ENCODE results near the gene VAPA. TPM values are rescaled to one million over a fixed set of nuclear protein-coding genes. Genes with fewer than 3 reads are reported as not detected.

VAPA gene
- total RNA-seq, 6 experiments from 2014 or later: 184 to 237 (median 206) TPM

DNA sequence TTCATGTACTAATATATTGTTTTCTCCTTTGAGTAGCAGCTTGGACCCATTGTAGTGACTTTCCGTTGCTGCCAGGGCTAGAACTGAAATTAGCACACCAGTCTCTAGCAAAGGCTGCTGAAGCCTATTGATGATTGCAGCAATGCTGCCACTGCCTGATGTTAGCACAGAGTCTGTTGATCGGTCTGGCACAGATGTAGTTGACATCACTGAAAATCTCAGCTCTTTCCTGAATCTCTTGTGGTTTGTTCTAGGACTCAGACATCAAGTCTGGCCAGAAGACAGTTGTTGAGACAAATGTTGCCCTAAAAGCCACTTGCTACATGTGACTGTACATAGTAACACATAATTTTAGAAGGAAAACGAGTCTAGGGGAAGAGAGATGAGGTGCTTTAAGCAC is 47.2 kb downstream of the VAPA start:
- H3K9me3 Mint-ChIP-seq: no peaks in the 10 kb centered on the region
- no peaks in the 10 kb centered on the region for H3K27me3 Mint-ChIP-seq (ENCODE audit: insufficient read depth)
- peaks cover 26% of the 10 kb centered on the region for H3K4me1 Mint-ChIP-seq (ENCODE audit: low read depth)
- TF ChIP-seq, protein P1, sequence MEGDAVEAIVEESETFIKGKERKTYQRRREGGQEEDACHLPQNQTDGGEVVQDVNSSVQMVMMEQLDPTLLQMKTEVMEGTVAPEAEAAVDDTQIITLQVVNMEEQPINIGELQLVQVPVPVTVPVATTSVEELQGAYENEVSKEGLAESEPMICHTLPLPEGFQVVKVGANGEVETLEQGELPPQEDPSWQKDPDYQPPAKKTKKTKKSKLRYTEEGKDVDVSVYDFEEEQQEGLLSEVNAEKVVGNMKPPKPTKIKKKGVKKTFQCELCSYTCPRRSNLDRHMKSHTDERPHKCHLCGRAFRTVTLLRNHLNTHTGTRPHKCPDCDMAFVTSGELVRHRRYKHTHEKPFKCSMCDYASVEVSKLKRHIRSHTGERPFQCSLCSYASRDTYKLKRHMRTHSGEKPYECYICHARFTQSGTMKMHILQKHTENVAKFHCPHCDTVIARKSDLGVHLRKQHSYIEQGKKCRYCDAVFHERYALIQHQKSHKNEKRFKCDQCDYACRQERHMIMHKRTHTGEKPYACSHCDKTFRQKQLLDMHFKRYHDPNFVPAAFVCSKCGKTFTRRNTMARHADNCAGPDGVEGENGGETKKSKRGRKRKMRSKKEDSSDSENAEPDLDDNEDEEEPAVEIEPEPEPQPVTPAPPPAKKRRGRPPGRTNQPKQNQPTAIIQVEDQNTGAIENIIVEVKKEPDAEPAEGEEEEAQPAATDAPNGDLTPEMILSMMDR (IDR thresholded peaks at IDR 0.05): no peak
- no peak for DNase-seq
- 0 out of 2 replicates have a peak overlapping the region, but pooled peaks have one; percentile 1 for H3K27ac Mint-ChIP-seq
- peaks cover 14% of the 10 kb centered on the region for H3K36me3 Mint-ChIP-seq (ENCODE audit: low read depth)
- no peak overlapping the region for H3K4me3 Mint-ChIP-seq

DNA sequence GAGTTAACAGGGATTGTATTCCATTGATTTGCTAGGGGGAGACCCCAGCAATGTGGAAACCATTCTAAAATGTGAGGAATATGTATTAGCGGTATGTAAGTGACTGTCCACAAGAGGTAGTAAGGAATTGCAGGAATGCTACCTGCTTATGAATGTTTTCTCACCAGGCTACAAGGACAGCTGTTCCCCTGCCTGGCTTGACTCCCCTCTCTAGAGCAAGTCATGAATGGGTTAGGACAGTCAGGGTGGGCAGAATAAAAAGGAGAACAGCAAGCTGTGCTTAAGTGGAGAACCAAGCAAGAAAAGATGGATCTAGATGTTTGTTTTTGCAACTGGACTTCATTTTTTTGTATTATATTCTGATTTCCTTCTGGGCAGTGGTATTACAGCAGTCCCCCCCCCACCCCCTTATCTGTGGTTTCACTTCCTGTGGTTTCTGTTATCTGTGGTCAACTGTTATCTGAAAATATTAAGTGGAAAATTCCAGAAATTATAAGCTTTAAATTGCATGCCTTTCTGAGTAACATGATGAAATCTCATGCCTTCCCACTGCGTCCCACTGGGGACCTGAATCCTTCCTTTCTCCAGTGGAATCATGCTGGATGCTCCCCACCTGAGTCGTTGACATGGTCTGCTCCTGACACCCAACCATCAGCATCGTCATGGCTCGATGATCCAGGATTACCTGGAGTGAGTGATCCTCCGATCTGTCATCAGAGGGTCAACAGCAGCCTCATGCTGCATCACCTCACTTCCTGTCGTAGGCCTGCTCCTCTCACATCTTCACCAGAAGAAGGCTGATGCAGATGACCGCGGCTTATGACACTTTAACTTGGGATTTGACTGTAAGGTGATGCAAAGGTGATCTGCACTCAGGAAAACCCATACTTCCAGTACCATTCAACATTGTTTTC is 52.2 kb downstream of the VAPA start:
- Mint-ChIP-seq H3K36me3 (ENCODE audit: low read depth) (no peaks in the 10 kb centered on the region), H3K27me3 (ENCODE audit: insufficient read depth) (peaks cover 5% of the 10 kb centered on the region), H3K27ac (no peak overlapping the region), H3K9me3 (no peaks in the 10 kb centered on the region), H3K4me1 (ENCODE audit: low read depth) (peaks cover 12% of the 10 kb centered on the region), H3K4me3 (no peak overlapping the region)
- DNase-seq: no peak
- TF ChIP-seq, protein P1 (IDR thresholded peaks at IDR 0.05): no peak

DNA sequence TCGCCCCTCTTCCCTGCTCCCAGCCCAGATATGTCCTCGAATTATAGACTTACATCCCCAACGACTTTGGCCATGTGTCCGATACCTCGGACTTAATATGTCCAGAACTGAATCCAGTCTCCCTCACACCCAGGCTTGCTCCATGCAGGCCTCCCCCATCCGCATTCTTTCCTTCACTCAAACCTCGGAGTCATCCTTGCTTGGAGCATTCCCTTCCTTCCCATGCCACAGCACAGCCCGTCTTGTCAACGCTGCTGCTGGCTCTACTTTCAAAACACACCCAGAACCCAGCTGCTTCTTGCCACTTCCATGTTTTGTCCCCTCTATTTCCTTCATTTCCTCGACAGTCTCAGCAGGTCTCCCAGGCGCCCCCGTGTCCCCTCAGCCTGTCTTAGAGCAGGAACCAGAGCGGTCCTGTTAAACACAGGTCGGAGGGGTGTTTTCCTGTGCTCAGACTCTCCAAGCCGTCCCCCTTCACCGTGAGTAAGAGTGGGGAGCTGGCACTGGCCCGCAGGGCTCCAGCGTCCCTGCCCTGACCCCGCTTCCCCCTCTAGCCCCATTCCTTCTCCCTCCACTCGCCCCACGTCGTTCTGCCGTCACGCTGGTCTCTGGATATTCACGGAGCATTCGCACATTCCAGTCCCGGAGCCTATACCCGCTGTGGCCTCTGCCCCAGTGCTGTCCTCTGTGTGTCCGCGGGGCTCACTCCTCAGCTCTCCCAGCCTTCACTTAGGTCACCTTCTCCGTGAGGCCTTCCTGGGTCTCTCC is 54.4 kb downstream of the VAPA start:
- Mint-ChIP-seq H3K27me3 (ENCODE audit: insufficient read depth) (peaks cover 5% of the 10 kb centered on the region), H3K27ac (no peak overlapping the region), H3K4me1 (ENCODE audit: low read depth) (peaks cover 14% of the 10 kb centered on the region), H3K9me3 (no peaks in the 10 kb centered on the region), H3K36me3 (ENCODE audit: low read depth) (no peaks in the 10 kb centered on the region), H3K4me3 (no peak overlapping the region)
- DNase-seq: no peak
- TF ChIP-seq, protein P1 (IDR thresholded peaks at IDR 0.05): no peak

DNA sequence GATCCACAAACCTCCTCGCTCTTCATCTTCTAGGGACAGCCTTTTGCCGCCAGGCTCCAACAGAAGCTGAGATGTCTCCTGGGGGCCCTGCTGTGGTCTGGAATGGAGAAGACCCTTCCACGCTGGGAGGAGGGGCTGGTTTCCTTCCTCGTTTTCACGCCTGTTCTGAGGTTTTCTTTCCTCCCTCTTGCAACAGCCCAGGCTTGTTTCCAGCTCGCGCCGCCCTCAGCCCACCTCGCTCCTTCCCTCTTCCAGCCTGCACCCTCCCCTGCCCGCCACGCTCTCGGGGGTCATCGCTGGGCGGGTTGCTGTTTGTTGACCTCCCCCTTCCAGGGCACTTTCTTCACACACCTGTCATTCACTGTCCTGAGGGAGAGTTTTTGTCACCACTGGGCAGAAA is 55.4 kb downstream of the VAPA start:
- no peaks in the 10 kb centered on the region for H3K36me3 Mint-ChIP-seq (ENCODE audit: low read depth)
- TF ChIP-seq, protein P1 (IDR thresholded peaks at IDR 0.05): no peak
- peaks cover 1% of the 10 kb centered on the region; the same call in 1 of the 2 replicates for H3K9me3 Mint-ChIP-seq
- no peak overlapping the region for H3K27ac Mint-ChIP-seq
- DNase-seq: no peak
- H3K4me3 Mint-ChIP-seq: no peak overlapping the region
- H3K4me1 Mint-ChIP-seq (ENCODE audit: low read depth): peaks cover 23% of the 10 kb centered on the region
- H3K27me3 Mint-ChIP-seq (ENCODE audit: insufficient read depth): peaks cover 5% of the 10 kb centered on the region

DNA sequence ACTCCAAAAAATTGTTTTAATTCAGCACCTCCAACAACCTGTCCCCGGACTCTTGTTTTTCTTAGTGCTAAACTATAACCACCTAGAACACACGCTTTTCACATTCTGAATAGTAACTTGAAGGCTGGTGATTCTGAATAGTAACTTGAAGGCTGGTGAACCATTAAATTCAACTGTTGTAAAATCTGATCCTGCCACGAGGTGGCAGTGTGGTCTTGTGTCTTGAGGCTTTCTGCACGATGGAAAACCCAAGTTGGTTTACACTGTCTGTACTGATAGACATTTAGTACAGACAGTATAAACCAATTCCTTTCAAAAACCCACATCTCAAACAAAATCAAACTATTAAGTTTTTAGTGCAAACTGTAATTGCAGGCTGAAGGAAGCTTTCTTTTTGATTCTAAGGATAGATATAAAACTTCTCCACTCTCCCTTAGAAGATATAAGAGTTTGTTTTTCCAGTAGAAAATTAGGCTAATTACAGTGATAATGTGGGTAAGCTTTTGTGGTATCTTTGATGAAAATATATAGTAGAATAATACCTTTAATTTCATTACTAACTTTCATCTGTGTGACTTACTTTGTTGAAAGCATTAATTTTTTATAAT is 57.6 kb downstream of the VAPA start:
- TF ChIP-seq, protein P1 (IDR thresholded peaks at IDR 0.05): peak; percentile 97
- Mint-ChIP-seq H3K27me3 (ENCODE audit: insufficient read depth) (peaks cover 8% of the 10 kb centered on the region), H3K27ac (no peak overlapping the region), H3K36me3 (ENCODE audit: low read depth) (peaks cover 17% of the 10 kb centered on the region), H3K9me3 (peaks cover 22% of the 10 kb centered on the region), H3K4me3 (no peak overlapping the region), H3K4me1 (ENCODE audit: low read depth) (peaks cover 22% of the 10 kb centered on the region)
- peak; percentile 58 for DNase-seq

All from HFFc6 (cell line).